Measurements from ENCODE around the gene PROCA1. TPM values are rescaled to one million over a fixed set of nuclear protein-coding genes. Genes with fewer than 3 reads are reported as not detected.
"Not testable (repeated sequence)": the region's sequence is repeated elsewhere in the genome, so short reads cannot be mapped to it uniquely, and the experiment has no call there.

Gene PROCA1
- total RNA-seq, 1 donor from 2014 or later, result 1.1 TPM

GRCh38 chr17:28744104-28744971 lies 32.6 kb upstream of the PROCA1 start:
- DNase-seq (ENCODE audit: low spot score), result no peak

GRCh38 chr17:28743243-28744103 lies 31.8 kb upstream of the PROCA1 start, which contains the start of gene TRAF4:
Gene TRAF4, plus strand, starts transcription at chr17:28744011. Its CDS starts 102 bp downstream, at chr17:28744113.
- DNase-seq (ENCODE audit: low spot score), result peak; percentile 80

GRCh38 chr17:28741358-28742349 lies 30.0 kb upstream of the PROCA1 start:
- DNase-seq (ENCODE audit: low spot score), result no peak

GRCh38 chr17:28740406-28741357 lies 29.0 kb upstream of the PROCA1 start:
- no peak for DNase-seq (ENCODE audit: low spot score)

- no peak for DNase-seq (ENCODE audit: low spot score)
These were observed 27.1 kb upstream of the PROCA1 start for GRCh38 chr17:28738680-28739384.

GRCh38 chr17:28737770-28738679 lies 26.3 kb upstream of the PROCA1 start:
- DNase-seq (ENCODE audit: low spot score), result peak; percentile 83

GRCh38 chr17:28737316-28737715 lies 25.6 kb upstream of the PROCA1 start:
- DNase-seq (ENCODE audit: low spot score), result no peak

GRCh38 chr17:28735913-28736769 lies 24.5 kb upstream of the PROCA1 start:
- DNase-seq (ENCODE audit: low spot score), result not testable (repeated sequence)

- DNase-seq (ENCODE audit: low spot score), result no peak
These were observed 23.6 kb upstream of the PROCA1 start for GRCh38 chr17:28735242-28735722.

GRCh38 chr17:28734712-28735241 lies 23.1 kb upstream of the PROCA1 start:
- DNase-seq (ENCODE audit: low spot score), result no peak

GRCh38 chr17:28733346-28733745 lies 21.7 kb upstream of the PROCA1 start:
- DNase-seq (ENCODE audit: low spot score), result no peak

GRCh38 chr17:28729950-28730330 lies 18.3 kb upstream of the PROCA1 start:
- DNase-seq (ENCODE audit: low spot score), result no peak

- DNase-seq (ENCODE audit: low spot score), result peak; percentile 98
These were observed 16.9 kb upstream of the PROCA1 start, which contains the start of gene NEK8 for GRCh38 chr17:28728364-28729200. Gene NEK8, plus strand, starts transcription at chr17:28728788. Its CDS starts 26 bp downstream, at chr17:28728814.

- DNase-seq (ENCODE audit: low spot score), result peak; percentile 97
These were observed 15.2 kb upstream of the PROCA1 start for GRCh38 chr17:28726627-28727491.

- DNase-seq (ENCODE audit: low spot score), result peak; percentile 82
These were observed 14.5 kb upstream of the PROCA1 start, which contains the start of gene TLCD1 for GRCh38 chr17:28726226-28726626. Gene TLCD1, minus strand, starts transcription at chr17:28726233. Its CDS starts 136 bp downstream, at chr17:28726097.

All from ureter (tissue), 1 donor.